Measurements from ENCODE around the gene PHLPP1. TPM values are rescaled to one million over a fixed set of nuclear protein-coding genes. Genes with fewer than 3 reads are reported as not detected.

PHLPP1 gene
- total and polyA plus RNA-seq, 2 donors (not counting 1 experiment from before 2014, with no cell fraction given), result 3.6 to 5.0 TPM

GRCh38 chr18:62833494-62833893 is 118.2 kb downstream of the PHLPP1 start:
- Histone ChIP-seq H2AFZ (ENCODE audit: low read length) (no peak overlapping the region), H4K20me1 (ENCODE audit: control insufficient read depth, extremely low read depth, insufficient read depth, low read length) (no peaks in the 10 kb centered on the region), H3K27ac (ENCODE audit: insufficient read depth, low read length) (no peak overlapping the region), H3K4me3 (replicated peaks in 1 of 4; ENCODE audit: control extremely low read depth in 1 of 4, insufficient read depth in 1 of 4, low read depth in 3 of 4, low read length in 4 of 4) (no peak overlapping the region), H3K4me2 (ENCODE audit: extremely low read depth, insufficient read depth, low read length) (no peak overlapping the region), H3K9me3 (ENCODE audit: control insufficient read depth, insufficient read depth, low read depth, low read length) (no peaks in the 10 kb centered on the region), H3K79me2 (ENCODE audit: control insufficient read depth, insufficient read depth, low read length) (no peaks in the 10 kb centered on the region), H3K27me3 (ENCODE audit: control insufficient read depth, insufficient read depth, low read length) (no peaks in the 10 kb centered on the region), H3K4me1 (ENCODE audit: control insufficient read depth, extremely low read depth, insufficient read depth, low read length) (no peaks in the 10 kb centered on the region), H3K9ac (ENCODE audit: insufficient read depth, low read length) (no peak overlapping the region), H3K36me3 (ENCODE audit: control insufficient read depth, insufficient read depth, low read length) (no peaks in the 10 kb centered on the region)
- TF ChIP-seq EZH2 (IDR thresholded peaks at IDR 0.05; ENCODE audit: low read length, missing control alignments), result no peak
- no peak for TF ChIP-seq CTCF (conservative IDR thresholded peaks at IDR 0.05 in 1 of 2, IDR thresholded peaks at IDR 0.05 in 1 of 2; ENCODE audit: low read depth in 1 of 2, low read length in 2 of 2)
- DNase-seq (ENCODE audit: low read depth in 2 of 2), result no peak

GRCh38 chr18:62834715-62835114 is 119.4 kb downstream of the PHLPP1 start:
- H2AFZ ChIP-seq (ENCODE audit: low read length), result no peak overlapping the region
- H3K27me3 ChIP-seq (ENCODE audit: control insufficient read depth, insufficient read depth, low read length), result no peaks in the 10 kb centered on the region
- H3K36me3 ChIP-seq (ENCODE audit: control insufficient read depth, insufficient read depth, low read length), result no peaks in the 10 kb centered on the region
- no peak for DNase-seq (ENCODE audit: low read depth in 2 of 2)
- H3K4me3 ChIP-seq (replicated peaks in 1 of 4; ENCODE audit: control extremely low read depth in 1 of 4, insufficient read depth in 1 of 4, low read depth in 3 of 4, low read length in 4 of 4), result no peak overlapping the region
- TF ChIP-seq CTCF (conservative IDR thresholded peaks at IDR 0.05 in 1 of 2, IDR thresholded peaks at IDR 0.05 in 1 of 2; ENCODE audit: low read depth in 1 of 2, low read length in 2 of 2), result no peak
- no peak for TF ChIP-seq EZH2 (IDR thresholded peaks at IDR 0.05; ENCODE audit: low read length, missing control alignments)
- no peaks in the 10 kb centered on the region for H3K79me2 ChIP-seq (ENCODE audit: control insufficient read depth, insufficient read depth, low read length)
- no peak overlapping the region for H3K9ac ChIP-seq (ENCODE audit: insufficient read depth, low read length)
- no peaks in the 10 kb centered on the region for H4K20me1 ChIP-seq (ENCODE audit: control insufficient read depth, extremely low read depth, insufficient read depth, low read length)
- no peaks in the 10 kb centered on the region for H3K9me3 ChIP-seq (ENCODE audit: control insufficient read depth, insufficient read depth, low read depth, low read length)
- H3K27ac ChIP-seq (ENCODE audit: insufficient read depth, low read length), result no peak overlapping the region
- H3K4me1 ChIP-seq (ENCODE audit: control insufficient read depth, extremely low read depth, insufficient read depth, low read length), result no peaks in the 10 kb centered on the region
- H3K4me2 ChIP-seq (ENCODE audit: extremely low read depth, insufficient read depth, low read length), result no peak overlapping the region

DNA sequence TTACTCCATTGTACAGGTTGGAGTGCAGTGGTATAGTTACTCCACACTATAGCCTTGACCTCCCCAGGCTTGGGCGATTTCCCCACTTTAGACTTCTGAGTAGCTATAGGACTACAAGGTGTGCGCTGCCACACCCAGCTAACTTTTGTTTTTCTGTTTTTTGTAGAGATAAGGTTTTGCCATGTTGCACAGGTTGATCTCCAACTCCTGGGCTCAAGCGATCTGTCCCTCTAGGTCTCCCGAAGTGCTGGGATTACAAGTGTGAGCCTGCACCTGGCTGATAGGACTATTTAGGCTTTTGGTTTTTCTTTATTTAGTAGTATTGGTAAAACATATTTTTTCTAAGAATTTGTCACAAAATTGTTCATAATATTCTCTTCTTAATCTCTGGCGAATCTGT is 121.7 kb downstream of the PHLPP1 start:
- no peak for DNase-seq (ENCODE audit: low read depth in 2 of 2)
- no peak overlapping the region for H3K9ac ChIP-seq (ENCODE audit: insufficient read depth, low read length)

More for the DNA sequence above, 121.7 kb downstream of the PHLPP1 start:
- Histone ChIP-seq H3K79me2 (ENCODE audit: control insufficient read depth, insufficient read depth, low read length) (no peaks in the 10 kb centered on the region), H3K4me2 (ENCODE audit: extremely low read depth, insufficient read depth, low read length) (no peak overlapping the region), H3K4me1 (ENCODE audit: control insufficient read depth, extremely low read depth, insufficient read depth, low read length) (no peaks in the 10 kb centered on the region), H3K36me3 (ENCODE audit: control insufficient read depth, insufficient read depth, low read length) (no peaks in the 10 kb centered on the region), H3K27ac (ENCODE audit: insufficient read depth, low read length) (no peak overlapping the region), H2AFZ (ENCODE audit: low read length) (no peak overlapping the region), H3K4me3 (replicated peaks in 1 of 4; ENCODE audit: control extremely low read depth in 1 of 4, insufficient read depth in 1 of 4, low read depth in 3 of 4, low read length in 4 of 4) (no peak overlapping the region), H4K20me1 (ENCODE audit: control insufficient read depth, extremely low read depth, insufficient read depth, low read length) (no peaks in the 10 kb centered on the region), H3K27me3 (ENCODE audit: control insufficient read depth, insufficient read depth, low read length) (no peaks in the 10 kb centered on the region), H3K9me3 (ENCODE audit: control insufficient read depth, insufficient read depth, low read depth, low read length) (no peaks in the 10 kb centered on the region)
- TF ChIP-seq CTCF (conservative IDR thresholded peaks at IDR 0.05 in 1 of 2, IDR thresholded peaks at IDR 0.05 in 1 of 2; ENCODE audit: low read depth in 1 of 2, low read length in 2 of 2) (no peak), EZH2 (IDR thresholded peaks at IDR 0.05; ENCODE audit: low read length, missing control alignments) (no peak)
